BLaER1 treated with 17β-estradiol and CSF1 and Interleukin-3, amounts not matched to agents 10 nM and 100 nM (cell line): ENCODE measurements around the gene CEP43.

Experiments used
- H3K27ac ChIP-seq, 11 experiments: shearing (Covaris generic); formaldehyde crosslinking; 2 replicates each; pipeline ENCODE4 v1.8.1; 2022
- H3K27me3 ChIP-seq, 11 experiments: shearing (Covaris generic); formaldehyde crosslinking; 2 replicates each; pipeline ENCODE4 v1.8.1; 2022
- H3K36me3 ChIP-seq, 11 experiments: shearing (Covaris generic); formaldehyde crosslinking; 2 replicates each; pipeline ENCODE4 v1.8.1; 2022
- H3K4me1 ChIP-seq, 10 experiments: shearing (Covaris generic); formaldehyde crosslinking; 2 replicates each; pipeline ENCODE4 v1.8.1; 2022
- H3K4me2 ChIP-seq, 11 experiments: shearing (Covaris generic); formaldehyde crosslinking; 2 replicates each; pipeline ENCODE4 v1.8.1; 2022
- H3K4me3 ChIP-seq, 10 experiments: shearing (Covaris generic); formaldehyde crosslinking; 2 replicates each; pipeline ENCODE4 v1.8.1; 2022
- H3K9ac ChIP-seq, 11 experiments: shearing (Covaris generic); formaldehyde crosslinking; 2 replicates each; pipeline ENCODE4 v1.8.1; 2022
- H3K9me3 ChIP-seq, 11 experiments: shearing (Covaris generic); formaldehyde crosslinking; replicated peaks in 1 of 11; 2 replicates each; pipeline ENCODE4 v1.8.1; 2022
- H4K20me1 ChIP-seq, 11 experiments: shearing (Covaris generic); formaldehyde crosslinking; 2 replicates each; pipeline ENCODE4 v1.8.1; 2022
- Cebpa-rat ChIP-seq, 11 experiments: shearing (Covaris generic); IDR thresholded peaks; 2 replicates each; pipeline ENCODE4 v1.8.1; 2022

The CEP43 gene

DNA sequence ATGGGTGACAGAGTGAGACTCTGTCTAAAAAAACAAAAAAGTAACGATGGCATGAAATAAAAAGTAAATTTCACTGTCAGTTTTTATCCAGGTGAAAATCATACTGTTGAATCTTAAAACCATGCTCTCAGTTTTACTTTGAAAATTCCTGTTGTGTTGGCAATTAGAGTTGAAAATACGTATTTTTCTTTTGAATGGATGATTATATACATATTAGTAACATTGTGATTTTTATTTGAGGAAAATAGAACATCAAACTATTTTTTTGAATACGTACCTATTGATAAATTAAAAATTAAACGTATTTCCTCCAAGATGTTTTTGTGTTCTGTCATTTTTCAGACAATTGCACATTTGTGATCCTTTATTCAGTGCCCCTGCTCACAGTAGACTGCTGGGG is 14.7 kb downstream of the CEP43 start:
- no peaks in the 10 kb centered on the region for H3K27me3 ChIP-seq
- H3K9me3 ChIP-seq: no peaks in the 10 kb centered on the region
- H3K27ac ChIP-seq: no peak overlapping the region
- no peaks in the 10 kb centered on the region; a peak in 1 of 22 replicates for H4K20me1 ChIP-seq
- H3K4me3 ChIP-seq: no peak overlapping the region
- H3K9ac ChIP-seq: no peak overlapping the region
- peaks cover 49 to 100% (median 87%) of the 10 kb centered on the region in 11 experiments for H3K36me3 ChIP-seq
- TF ChIP-seq Cebpa-rat (IDR thresholded peaks at IDR 0.05): no peak
- no peaks in the 10 kb centered on the region for H3K4me1 ChIP-seq
- no peak overlapping the region for H3K4me2 ChIP-seq

DNA sequence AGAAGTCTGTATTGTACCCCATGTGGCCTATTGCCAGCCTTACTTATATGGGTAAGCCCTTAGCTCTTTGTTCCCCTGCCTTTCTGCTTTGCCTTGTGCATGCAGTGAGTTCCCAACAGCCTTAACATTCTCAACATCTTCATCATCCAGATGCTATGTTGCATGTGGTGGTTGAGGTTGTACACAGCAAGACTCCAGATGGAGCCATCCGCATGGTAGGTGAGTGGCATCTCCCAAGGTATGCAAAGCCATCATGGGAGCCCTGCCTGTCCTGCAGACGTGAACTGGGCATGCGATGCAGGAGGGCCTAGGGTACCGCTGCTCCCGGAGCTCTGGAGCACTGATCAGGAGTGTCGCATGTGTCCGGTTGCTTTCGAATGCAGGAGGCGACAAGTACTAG is 16.1 kb downstream of the CEP43 start:
- Histone ChIP-seq H3K27me3 (no peaks in the 10 kb centered on the region), H3K36me3 (peaks cover 51 to 95% (median 80%) of the 10 kb centered on the region in 11 experiments), H4K20me1 (no peaks in the 10 kb centered on the region; a peak in 1 of 22 replicates), H3K4me2 (no peak overlapping the region), H3K4me3 (no peak overlapping the region), H3K9ac (no peak overlapping the region), H3K27ac (no peak overlapping the region), H3K4me1 (peaks cover 0 to 6% (median under 1%) of the 10 kb centered on the region in 10 experiments; a peak in 7 of 20 replicates), H3K9me3 (no peaks in the 10 kb centered on the region)
- no peak for TF ChIP-seq Cebpa-rat (IDR thresholded peaks at IDR 0.05)

DNA sequence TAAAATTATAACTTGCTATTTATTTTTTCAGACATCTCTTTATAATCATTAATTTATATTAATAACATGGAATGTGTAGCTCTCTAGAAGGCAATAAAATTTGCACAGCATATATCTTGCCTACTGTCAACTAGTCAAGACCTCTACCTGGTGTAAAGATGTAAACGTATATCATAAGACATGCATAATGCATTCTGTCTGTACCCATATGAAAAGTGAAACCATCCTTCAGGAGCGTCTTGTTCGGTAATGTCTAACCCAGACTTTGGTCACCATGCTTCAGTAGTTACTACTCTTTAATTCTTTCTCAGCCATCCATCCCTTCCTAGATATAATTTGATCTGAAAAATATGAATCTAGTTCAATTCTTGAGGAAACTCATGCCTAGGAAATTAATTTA is 21.0 kb downstream of the CEP43 start:
- Histone ChIP-seq H3K9ac (no peak overlapping the region), H3K4me1 (peaks cover 0 to 11% (median 2%) of the 10 kb centered on the region in 10 experiments; a peak in 7 of 20 replicates), H3K4me3 (no peak overlapping the region), H3K4me2 (peak overlapping the region in 5 of 11 experiments; percentile 6 to 26 (median 11); a peak in 4 of 22 replicates), H3K27me3 (no peaks in the 10 kb centered on the region), H4K20me1 (0 out of 22 replicates have a peak, but pooled peaks cover 0 to 6% (median 0%) of the 10 kb centered on the region in 11 experiments), H3K27ac (no peak overlapping the region), H3K36me3 (peaks cover 58 to 95% (median 77%) of the 10 kb centered on the region in 11 experiments), H3K9me3 (no peaks in the 10 kb centered on the region)
- no peak for TF ChIP-seq Cebpa-rat (IDR thresholded peaks at IDR 0.05)

DNA sequence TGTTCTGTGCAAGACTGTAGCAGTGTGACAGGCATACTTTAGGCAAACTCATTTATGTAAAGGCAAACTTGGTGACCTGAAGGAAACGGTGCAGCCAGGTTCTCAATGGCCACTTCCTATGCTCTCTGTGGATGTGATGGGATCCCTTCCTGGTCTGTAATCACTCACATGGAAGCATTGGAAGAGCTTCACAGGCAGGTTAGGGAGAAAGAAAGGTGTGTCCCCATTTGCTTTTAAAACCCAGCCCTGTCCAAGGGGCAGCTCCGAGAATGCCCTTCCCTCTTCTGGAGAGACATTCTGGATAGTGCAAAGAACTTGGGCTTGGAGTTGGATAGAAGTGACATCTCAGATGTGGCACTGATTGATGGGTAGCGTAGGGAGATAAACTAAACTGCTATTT is 28.1 kb downstream of the CEP43 start:
- Histone ChIP-seq H3K27ac (no peak overlapping the region), H3K4me2 (no peak overlapping the region), H3K27me3 (no peaks in the 10 kb centered on the region), H3K9ac (no peak overlapping the region), H4K20me1 (0 out of 22 replicates have a peak, but pooled peaks cover 0 to 6% (median 0%) of the 10 kb centered on the region in 11 experiments), H3K9me3 (no peaks in the 10 kb centered on the region), H3K4me3 (no peak overlapping the region), H3K36me3 (peaks cover 82 to 100% (median 99%) of the 10 kb centered on the region in 11 experiments), H3K4me1 (no peaks in the 10 kb centered on the region)
- no peak for TF ChIP-seq Cebpa-rat (IDR thresholded peaks at IDR 0.05)

DNA sequence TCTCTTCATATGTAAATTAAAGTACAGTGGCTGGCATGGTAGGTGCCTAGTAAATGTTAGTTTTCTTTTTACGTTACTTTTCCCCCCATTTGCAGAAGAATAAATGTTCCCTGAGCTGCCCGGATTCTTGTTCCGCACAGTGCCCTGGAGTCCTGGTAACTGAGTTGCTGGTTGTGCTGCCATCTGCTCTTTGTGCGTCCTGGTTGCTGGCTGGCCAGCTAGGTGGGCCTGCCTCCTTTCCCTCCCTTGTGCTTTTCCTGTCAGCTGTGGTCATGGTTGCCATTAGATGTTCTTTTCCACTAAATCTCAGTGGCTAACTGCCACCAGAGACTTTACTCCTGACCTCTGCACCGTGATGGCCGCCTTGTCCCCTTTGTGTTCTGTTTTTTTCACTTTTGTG is 28.6 kb downstream of the CEP43 start:
- 0 out of 22 replicates have a peak, but pooled peaks cover 0 to 6% (median 0%) of the 10 kb centered on the region in 11 experiments for H4K20me1 ChIP-seq
- H3K36me3 ChIP-seq: peaks cover 80 to 100% (median 97%) of the 10 kb centered on the region in 11 experiments
- TF ChIP-seq Cebpa-rat (IDR thresholded peaks at IDR 0.05): no peak
- H3K27ac ChIP-seq: no peak overlapping the region
- H3K4me1 ChIP-seq: no peaks in the 10 kb centered on the region
- H3K27me3 ChIP-seq: no peaks in the 10 kb centered on the region
- H3K4me3 ChIP-seq: no peak overlapping the region
- no peak overlapping the region for H3K4me2 ChIP-seq
- no peak overlapping the region for H3K9ac ChIP-seq
- no peaks in the 10 kb centered on the region for H3K9me3 ChIP-seq

DNA sequence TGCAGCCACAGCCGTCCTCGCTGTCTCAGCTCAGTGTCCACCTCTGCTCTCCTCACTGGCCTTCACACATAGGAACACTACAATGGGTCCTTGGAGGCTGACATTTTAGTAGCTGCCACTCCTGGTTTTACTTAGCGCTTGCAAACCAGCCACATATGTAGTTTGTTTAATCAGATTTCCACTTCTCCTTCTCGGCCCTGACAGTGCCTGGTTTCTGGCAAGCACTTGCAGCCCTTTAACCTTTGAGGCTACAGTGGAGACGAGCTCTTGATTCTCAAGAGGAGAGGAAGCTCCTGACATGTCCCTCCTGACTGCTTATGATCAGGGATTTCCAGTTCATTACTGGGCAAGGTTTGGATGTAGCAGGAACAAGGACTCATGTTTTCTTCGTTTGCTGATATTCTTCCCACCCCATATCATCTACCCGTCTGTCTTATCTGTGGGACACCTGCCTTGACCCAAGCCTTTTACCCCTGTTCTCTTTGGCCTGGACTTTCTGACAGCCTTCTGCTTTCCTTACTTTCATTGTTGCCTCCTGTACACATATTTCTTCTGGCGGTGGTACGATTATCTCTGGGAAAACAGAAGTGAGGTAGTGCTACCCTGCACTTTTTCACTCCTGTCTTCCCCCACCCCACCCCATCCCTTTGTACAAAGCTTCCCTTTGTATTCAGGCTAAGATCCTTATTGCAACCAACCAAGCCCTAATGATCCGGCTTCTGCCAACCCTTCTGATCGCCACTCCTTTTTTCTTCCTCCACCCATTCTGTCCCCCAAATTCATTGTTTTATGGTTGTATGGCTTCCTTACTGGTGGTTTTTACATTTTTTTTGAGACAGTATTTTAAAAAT is 31.2 kb downstream of the CEP43 start:
- H3K9me3 ChIP-seq: no peaks in the 10 kb centered on the region

DNA sequence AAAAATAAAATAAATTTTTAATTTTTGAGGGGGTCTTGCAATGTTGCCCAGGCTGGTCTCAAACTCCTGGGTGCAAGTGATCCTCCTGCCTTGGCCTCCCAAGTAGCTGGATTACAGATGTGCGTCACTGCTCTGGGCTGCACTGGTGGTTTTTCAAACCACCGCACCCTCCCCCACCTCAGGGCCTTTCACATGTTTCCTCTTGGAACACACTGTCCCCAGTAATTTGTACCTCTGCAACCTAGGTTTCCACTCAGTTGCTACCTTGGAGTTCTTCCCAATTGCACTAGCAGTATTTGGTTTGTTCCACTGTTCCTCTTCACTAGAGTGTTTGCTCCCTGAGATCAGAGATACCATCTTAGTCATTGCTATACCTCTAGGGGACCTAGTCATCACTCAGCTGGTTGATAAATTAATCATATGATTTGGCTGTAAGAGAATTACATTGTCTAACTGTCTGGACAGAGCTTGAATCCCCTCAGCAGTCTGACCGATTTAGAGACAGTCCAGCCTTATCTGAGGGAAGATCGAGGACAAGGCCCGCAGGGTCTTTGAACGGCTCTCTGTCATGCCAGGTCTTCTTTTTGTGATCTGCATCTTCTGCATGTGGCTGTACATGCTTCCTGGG is 32.0 kb downstream of the CEP43 start:
- TF ChIP-seq Cebpa-rat (IDR thresholded peaks at IDR 0.05): no peak
- no peaks in the 10 kb centered on the region for H4K20me1 ChIP-seq
- no peaks in the 10 kb centered on the region for H3K4me1 ChIP-seq
- H3K9ac ChIP-seq: no peak overlapping the region
- no peak overlapping the region for H3K4me3 ChIP-seq
- peaks cover 78 to 100% (median 96%) of the 10 kb centered on the region in 11 experiments for H3K36me3 ChIP-seq
- no peak overlapping the region for H3K27ac ChIP-seq
- H3K27me3 ChIP-seq: no peaks in the 10 kb centered on the region
- no peak overlapping the region for H3K4me2 ChIP-seq
- no peaks in the 10 kb centered on the region for H3K9me3 ChIP-seq

More for the DNA sequence above, 31.2 kb downstream of the CEP43 start:
- no peak for TF ChIP-seq Cebpa-rat (IDR thresholded peaks at IDR 0.05)
- Histone ChIP-seq H3K27ac (no peak overlapping the region), H3K27me3 (no peaks in the 10 kb centered on the region), H3K4me2 (no peak overlapping the region), H3K4me3 (no peak overlapping the region), H3K4me1 (no peaks in the 10 kb centered on the region), H4K20me1 (no peaks in the 10 kb centered on the region), H3K9ac (no peak overlapping the region), H3K36me3 (peaks cover 78 to 100% (median 96%) of the 10 kb centered on the region in 11 experiments)

DNA sequence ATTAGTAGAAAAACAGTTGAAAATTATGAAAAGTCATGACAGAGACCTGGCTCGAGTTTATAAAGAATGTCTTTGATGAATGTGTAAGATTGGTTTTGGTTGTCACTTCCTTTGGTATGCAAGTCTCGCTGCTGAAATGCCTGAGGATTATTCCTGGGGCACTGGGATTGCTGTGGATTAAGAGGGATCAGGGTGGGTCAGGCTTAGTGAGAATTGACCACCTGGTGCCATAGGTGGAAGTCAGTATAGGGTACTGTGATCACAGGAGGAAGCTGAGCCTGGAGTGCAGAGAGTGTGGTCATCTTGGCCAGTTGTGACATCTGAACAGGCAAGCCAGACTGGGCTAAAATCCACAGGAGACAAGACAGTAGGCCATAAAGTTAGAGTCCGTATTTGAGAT is 34.9 kb downstream of the CEP43 start:
- H3K9ac ChIP-seq: no peak overlapping the region
- H3K36me3 ChIP-seq: peaks cover 76 to 100% (median 95%) of the 10 kb centered on the region in 11 experiments
- H3K9me3 ChIP-seq: peaks cover 0 to 3% (median 0%) of the 10 kb centered on the region in 11 experiments; a peak in 3 of 22 replicates
- no peak for TF ChIP-seq Cebpa-rat (IDR thresholded peaks at IDR 0.05)
- H3K4me3 ChIP-seq: no peak overlapping the region
- H3K4me2 ChIP-seq: no peak overlapping the region
- H3K4me1 ChIP-seq: no peaks in the 10 kb centered on the region
- no peaks in the 10 kb centered on the region for H4K20me1 ChIP-seq
- H3K27me3 ChIP-seq: no peaks in the 10 kb centered on the region
- H3K27ac ChIP-seq: no peak overlapping the region

DNA sequence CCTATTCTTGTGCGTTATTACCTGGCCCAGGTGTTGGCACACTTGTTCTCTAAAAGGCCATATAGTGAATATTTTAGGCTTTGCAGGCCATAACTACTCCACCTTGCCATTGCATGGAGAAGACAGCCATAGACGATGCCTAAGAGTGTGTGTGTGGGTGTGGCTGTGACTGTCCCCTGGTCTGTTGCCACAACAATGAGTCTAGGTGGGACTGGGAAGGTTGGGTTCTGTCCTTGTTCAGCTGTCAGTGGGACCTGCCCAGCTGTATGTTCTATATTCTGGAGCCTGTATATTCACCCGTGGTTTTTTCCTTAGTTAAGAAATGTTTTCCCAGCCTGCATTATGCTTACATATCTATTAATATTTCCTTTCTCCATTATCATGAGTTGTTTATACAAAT is 38.6 kb downstream of the CEP43 start:
- H3K36me3 ChIP-seq: peaks cover 64 to 99% (median 81%) of the 10 kb centered on the region in 11 experiments
- TF ChIP-seq Cebpa-rat (IDR thresholded peaks at IDR 0.05): no peak

More for the DNA sequence above, 38.6 kb downstream of the CEP43 start:
- H3K4me2 ChIP-seq: no peak overlapping the region
- H3K4me3 ChIP-seq: no peak overlapping the region
- H4K20me1 ChIP-seq: no peaks in the 10 kb centered on the region
- peaks cover 0 to 6% (median 0%) of the 10 kb centered on the region in 11 experiments; a peak in 3 of 22 replicates for H3K9me3 ChIP-seq
- H3K4me1 ChIP-seq: peaks cover 7 to 15% (median 10%) of the 10 kb centered on the region in 10 experiments; a peak in 17 of 20 replicates
- H3K27ac ChIP-seq: no peak overlapping the region
- H3K9ac ChIP-seq: no peak overlapping the region
- no peaks in the 10 kb centered on the region for H3K27me3 ChIP-seq
